ENCODE measurements around the gene OR8G1.

DNA sequence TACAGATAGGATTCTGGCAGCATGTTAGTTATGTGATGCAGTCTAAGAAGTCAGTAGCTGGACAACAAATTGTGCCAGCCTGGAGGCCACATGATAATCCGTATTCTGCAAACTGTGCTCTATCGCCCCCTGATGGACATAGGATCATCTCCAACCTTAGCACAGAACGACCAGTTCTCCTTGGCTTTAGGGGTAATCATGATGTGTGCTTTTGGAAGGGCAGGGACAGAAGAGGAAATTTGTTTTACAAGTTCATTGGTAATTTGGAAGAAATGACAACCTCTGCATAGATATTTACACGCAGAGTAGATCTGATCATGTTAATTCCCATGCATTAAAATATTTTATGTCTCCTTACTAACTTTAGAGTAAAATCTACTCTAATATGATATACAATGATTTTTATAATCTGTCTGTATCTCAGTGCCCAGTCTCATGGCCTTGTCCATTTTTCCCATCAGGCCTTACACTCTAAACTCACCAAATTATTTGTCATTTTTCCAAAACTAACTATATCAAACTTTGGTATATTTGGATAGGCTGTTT is 45.6 kb upstream of the OR8G1 start:
- TF ChIP-seq POLR2A (IDR thresholded peaks at IDR 0.05; ENCODE audit: low read length) = no peak
- no peak for TF ChIP-seq GATA1 (IDR thresholded peaks at IDR 0.05; ENCODE audit: low read depth, low read length)

Data from erythroblast (primary cell).